ENCODE results near the gene ARL2.

DNA sequence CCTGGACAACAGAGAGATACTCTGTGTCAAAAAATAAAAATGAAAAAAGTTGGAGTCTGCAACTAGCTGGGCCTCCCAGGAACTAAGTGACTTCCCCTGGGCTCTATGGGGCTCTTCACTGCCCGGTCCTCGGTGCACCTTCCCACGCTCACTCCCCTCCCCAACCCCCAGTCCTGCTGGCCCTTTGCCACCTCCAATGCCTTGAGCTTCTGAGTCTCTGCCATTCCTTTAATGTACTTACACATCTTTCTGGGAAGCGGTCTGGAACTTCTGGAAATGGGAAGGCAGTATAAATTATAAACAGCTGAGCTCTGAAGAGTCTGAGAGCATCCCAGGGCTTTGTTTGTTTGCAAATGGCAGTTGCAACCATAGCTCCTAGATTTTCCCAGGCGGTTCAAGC is 11.3 kb upstream of the ARL2 start:
- TF ChIP-seq ARNT (IDR thresholded peaks at IDR 0.05) (no peak), FOXK2 (IDR thresholded peaks at IDR 0.05) (no peak), HDGF (IDR thresholded peaks at IDR 0.05; ENCODE audit: borderline replicate concordance) (no peak), FOXM1 (IDR thresholded peaks at IDR 0.05; ENCODE audit: borderline replicate concordance) (no peak), TARDBP (IDR thresholded peaks at IDR 0.05) (no peak), BHLHE40 (IDR thresholded peaks at IDR 0.05; ENCODE audit: borderline replicate concordance) (no peak), SUZ12 (IDR thresholded peaks at IDR 0.05) (no peak), NFRKB (IDR thresholded peaks at IDR 0.05) (no peak), SP1 (IDR thresholded peaks at IDR 0.05) (no peak)
- TF ChIP-seq, protein P1, sequence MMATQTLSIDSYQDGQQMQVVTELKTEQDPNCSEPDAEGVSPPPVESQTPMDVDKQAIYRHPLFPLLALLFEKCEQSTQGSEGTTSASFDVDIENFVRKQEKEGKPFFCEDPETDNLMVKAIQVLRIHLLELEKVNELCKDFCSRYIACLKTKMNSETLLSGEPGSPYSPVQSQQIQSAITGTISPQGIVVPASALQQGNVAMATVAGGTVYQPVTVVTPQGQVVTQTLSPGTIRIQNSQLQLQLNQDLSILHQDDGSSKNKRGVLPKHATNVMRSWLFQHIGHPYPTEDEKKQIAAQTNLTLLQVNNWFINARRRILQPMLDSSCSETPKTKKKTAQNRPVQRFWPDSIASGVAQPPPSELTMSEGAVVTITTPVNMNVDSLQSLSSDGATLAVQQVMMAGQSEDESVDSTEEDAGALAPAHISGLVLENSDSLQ (IDR thresholded peaks at IDR 0.05): no peak
